NT2/D1 (cell line): ENCODE measurements around the gene FSIP1.

Source experiments
- DNase-seq: peaks from one replicate; pipeline ENCODE4 v3.0.0-alpha.2; 2011; ENCODE audit warnings: low read depth, low spot score
- H3K27me3 ChIP-seq: 2 replicates; pipeline ENCODE4 v1.6.0; 2011; ENCODE audit warnings: mild to moderate bottlenecking; ENCODE audit not compliant: insufficient read length, insufficient read depth
- H3K36me3 ChIP-seq: 2 replicates; pipeline ENCODE4 v1.6.1; 2011; ENCODE audit warnings: mild to moderate bottlenecking, low read length, mixed read lengths; ENCODE audit not compliant: insufficient read depth, insufficient read length
- H3K4me1 ChIP-seq: 2 replicates; pipeline ENCODE4 v1.5.1; 2011; ENCODE audit not compliant: insufficient read depth, insufficient read length
- H3K4me3 ChIP-seq: 2 replicates; pipeline ENCODE4 v1.5.1; 2011; ENCODE audit warnings: low read depth; ENCODE audit not compliant: insufficient read length
- H3K9ac ChIP-seq: 2 replicates; pipeline ENCODE4 v1.6.0; 2011; ENCODE audit warnings: low read depth; ENCODE audit not compliant: insufficient read length
- H3K9me3 ChIP-seq: 2 replicates; pipeline ENCODE4 v1.5.1; 2011; ENCODE audit warnings: mild to moderate bottlenecking, low read length; ENCODE audit not compliant: insufficient read depth
- SUZ12 ChIP-seq: IDR thresholded peaks from 2 replicates; pipeline ENCODE4 v1.6.1; 2011; ENCODE audit not compliant: insufficient read length, insufficient read depth; ENCODE audit errors: extremely low read depth
- YY1 ChIP-seq: IDR thresholded peaks from 2 replicates; pipeline ENCODE4 v1.6.1; 2011; ENCODE audit not compliant: insufficient read length, insufficient read depth
- ZNF274 ChIP-seq: IDR thresholded peaks from 2 replicates; pipeline ENCODE4 v1.6.1; 2011; ENCODE audit warnings: mild to moderate bottlenecking, low read depth, low read length

FSIP1 gene

DNA sequence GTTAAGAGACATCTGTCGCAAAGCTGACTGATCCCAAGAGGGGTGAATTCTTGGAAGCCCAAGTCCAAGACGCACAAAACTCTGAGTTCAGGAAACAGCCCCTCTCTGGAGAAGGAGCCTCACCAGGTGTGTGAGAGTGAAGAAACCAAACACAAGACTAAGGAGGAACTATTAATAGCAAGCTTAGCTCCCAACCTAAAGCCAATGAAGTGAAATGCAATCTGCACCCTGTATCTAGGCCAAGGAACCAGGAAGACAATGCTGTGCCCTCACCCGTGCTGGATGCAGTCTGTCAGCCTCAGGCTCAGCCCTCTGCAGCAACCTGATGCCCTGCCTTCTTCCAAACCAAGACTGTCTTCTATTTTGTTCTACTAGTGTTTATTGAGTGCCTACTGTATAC, 224.2 kb downstream of the FSIP1 start:
- no peak for DNase-seq
- Histone ChIP-seq H3K36me3 (no peaks in the 10 kb centered on the region), H3K9ac (no peak overlapping the region), H3K4me3 (no peak overlapping the region), H3K27me3 (no peaks in the 10 kb centered on the region), H3K9me3 (no peaks in the 10 kb centered on the region), H3K4me1 (no peaks in the 10 kb centered on the region)
- no peak for TF ChIP-seq YY1
- TF ChIP-seq SUZ12, result no peak
- TF ChIP-seq ZNF274, result no peak

DNA sequence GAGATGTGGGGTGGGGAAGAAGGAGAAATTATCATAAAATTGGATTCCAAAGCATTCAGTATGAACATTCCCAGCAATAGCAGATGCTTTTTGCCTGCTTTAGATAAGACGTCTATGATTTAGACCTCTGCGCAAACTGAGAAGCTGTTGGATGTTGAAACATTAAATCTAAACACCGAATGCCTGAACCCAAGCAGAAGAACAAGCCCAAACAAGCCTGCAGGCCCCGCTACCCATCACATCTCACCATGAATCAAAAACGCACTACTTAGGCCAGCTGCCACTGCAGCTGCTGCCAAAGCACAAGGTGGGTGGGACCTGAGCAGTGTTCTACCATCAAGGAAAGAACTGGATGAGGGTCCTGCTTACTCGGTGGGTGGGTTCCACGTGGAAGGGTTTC, 226.2 kb downstream of the FSIP1 start:
- no peak for DNase-seq
- H3K36me3 ChIP-seq, result no peaks in the 10 kb centered on the region
- H3K9me3 ChIP-seq, result no peaks in the 10 kb centered on the region
- no peak for TF ChIP-seq YY1
- no peak for TF ChIP-seq ZNF274
- no peak for TF ChIP-seq SUZ12
- H3K4me1 ChIP-seq, result no peaks in the 10 kb centered on the region
- no peak overlapping the region for H3K9ac ChIP-seq
- no peak overlapping the region for H3K4me3 ChIP-seq
- no peaks in the 10 kb centered on the region for H3K27me3 ChIP-seq

DNA sequence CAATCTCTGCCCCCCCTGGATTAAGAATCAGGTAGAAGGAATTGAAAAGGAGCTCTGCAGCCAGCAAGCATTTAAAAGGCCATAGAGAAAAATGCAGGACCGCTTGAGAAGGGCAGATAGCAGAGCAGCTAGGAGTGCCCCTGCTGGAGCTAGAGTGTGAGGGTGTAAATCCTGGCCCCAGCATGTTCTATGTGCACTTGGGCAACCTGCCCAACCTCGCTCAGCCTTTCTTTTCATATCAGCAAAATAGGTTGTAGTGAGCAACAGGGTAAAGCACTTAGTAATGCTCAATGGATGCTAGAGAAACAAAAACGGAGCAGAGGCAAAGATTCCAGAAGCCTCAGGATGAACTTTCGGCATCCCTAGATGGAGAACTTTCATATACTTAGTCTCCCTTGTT, 226.8 kb downstream of the FSIP1 start:
- no peak for DNase-seq
- no peaks in the 10 kb centered on the region for H3K27me3 ChIP-seq
- TF ChIP-seq YY1 (no peak), ZNF274 (no peak), SUZ12 (no peak)
- H3K9me3 ChIP-seq, result no peaks in the 10 kb centered on the region
- H3K4me1 ChIP-seq, result no peaks in the 10 kb centered on the region
- no peak overlapping the region for H3K4me3 ChIP-seq
- no peaks in the 10 kb centered on the region for H3K36me3 ChIP-seq
- no peak overlapping the region for H3K9ac ChIP-seq

DNA sequence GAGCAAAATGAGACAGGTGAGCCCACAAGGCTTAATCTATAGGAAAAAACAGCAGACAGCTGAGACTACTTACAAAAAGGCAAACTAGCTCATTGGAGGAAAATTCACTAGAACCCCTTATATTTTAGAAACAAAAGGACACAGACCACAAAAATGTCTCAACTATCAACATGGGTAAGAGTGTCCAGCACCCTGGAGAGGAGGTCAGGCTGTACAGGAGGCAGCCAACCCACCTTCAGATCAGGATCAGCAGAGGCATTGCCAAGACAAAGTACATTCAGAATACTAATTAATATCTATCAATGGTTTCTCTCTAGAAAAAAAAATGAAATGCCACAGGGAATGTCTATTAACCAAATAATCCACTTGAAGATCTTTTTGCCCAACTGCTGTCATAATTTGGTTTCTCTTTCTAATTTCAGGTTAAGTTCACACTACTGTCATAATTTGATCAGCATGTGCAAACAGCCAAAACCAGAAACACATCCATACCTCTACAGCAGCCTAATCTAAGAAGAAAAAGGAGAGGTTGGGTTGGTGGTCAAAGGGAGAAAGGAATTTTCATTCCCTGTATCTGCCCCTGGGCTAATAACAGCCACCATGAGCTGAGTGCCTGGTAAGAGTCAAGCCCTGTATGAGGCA, 227.8 kb downstream of the FSIP1 start:
- H3K4me1 ChIP-seq, result no peaks in the 10 kb centered on the region
- no peak for TF ChIP-seq SUZ12
- no peak for TF ChIP-seq ZNF274
- no peak for TF ChIP-seq YY1
- no peaks in the 10 kb centered on the region for H3K27me3 ChIP-seq
- no peaks in the 10 kb centered on the region for H3K9me3 ChIP-seq
- no peaks in the 10 kb centered on the region for H3K36me3 ChIP-seq
- H3K4me3 ChIP-seq, result no peak overlapping the region
- no peak overlapping the region for H3K9ac ChIP-seq
- no peak for DNase-seq

DNA sequence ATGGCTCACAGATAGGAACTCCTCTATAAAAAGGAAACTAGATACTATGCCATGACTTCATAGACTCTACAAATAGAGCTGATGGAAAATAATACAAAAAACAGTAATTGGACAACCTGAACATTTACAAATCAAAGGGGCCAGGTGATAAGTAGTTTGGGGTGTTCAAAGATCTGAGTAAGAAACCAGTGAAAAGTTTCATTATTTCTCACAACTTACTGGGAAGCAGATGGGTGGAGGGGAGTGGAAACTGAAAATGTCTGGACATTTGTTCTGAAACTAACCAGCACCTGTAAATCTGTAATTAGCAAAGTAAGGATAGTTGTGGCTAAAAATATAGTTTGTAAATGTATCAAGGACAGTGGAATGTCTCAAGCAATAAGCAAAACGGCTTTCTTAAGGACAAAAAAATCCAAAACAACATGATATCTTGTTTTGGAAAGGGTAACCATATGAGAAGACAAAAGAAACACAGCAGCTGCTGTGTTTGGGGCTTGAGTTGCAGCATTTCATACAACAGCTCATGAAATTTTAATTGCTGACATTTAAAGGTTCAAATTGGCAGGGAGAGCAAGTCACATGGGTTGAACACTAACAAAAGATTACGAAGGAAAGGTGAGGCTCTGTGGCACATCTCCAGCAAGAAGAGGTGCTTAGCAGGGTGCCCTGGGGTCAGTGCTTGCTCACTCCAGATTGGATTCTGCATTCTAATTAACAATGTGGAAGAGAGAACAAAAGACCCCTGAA, 228.5 kb downstream of the FSIP1 start:
- no peaks in the 10 kb centered on the region for H3K4me1 ChIP-seq
- no peak overlapping the region for H3K9ac ChIP-seq
- H3K4me3 ChIP-seq, result no peak overlapping the region
- no peaks in the 10 kb centered on the region for H3K27me3 ChIP-seq
- no peaks in the 10 kb centered on the region for H3K9me3 ChIP-seq
- no peak for DNase-seq
- no peaks in the 10 kb centered on the region for H3K36me3 ChIP-seq
- TF ChIP-seq ZNF274 (no peak), SUZ12 (no peak)

DNA sequence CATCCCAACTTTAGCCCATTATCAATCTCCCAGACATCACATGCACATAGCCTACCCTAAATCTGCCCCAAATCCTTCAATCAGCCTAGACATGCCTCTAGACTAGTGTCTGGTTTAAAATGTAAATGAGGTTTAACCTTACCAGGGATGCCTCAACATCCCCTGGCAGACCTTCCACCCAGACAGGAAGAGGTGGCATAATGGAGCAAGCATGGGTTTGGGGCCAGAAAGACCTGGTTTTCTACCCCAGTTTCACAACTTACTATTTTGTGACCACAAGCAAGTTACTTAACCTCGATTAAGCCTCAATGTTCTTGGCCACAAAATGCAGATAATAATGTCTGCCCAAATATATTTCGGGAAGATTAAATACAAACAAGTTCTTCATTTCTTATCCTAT, 230.1 kb downstream of the FSIP1 start:
- DNase-seq, result no peak
- TF ChIP-seq SUZ12, result no peak
- no peak for TF ChIP-seq YY1
- TF ChIP-seq ZNF274, result no peak
- Histone ChIP-seq H3K9me3 (no peaks in the 10 kb centered on the region), H3K4me3 (no peak overlapping the region), H3K27me3 (no peaks in the 10 kb centered on the region), H3K4me1 (no peaks in the 10 kb centered on the region), H3K36me3 (no peaks in the 10 kb centered on the region), H3K9ac (no peak overlapping the region)

DNA sequence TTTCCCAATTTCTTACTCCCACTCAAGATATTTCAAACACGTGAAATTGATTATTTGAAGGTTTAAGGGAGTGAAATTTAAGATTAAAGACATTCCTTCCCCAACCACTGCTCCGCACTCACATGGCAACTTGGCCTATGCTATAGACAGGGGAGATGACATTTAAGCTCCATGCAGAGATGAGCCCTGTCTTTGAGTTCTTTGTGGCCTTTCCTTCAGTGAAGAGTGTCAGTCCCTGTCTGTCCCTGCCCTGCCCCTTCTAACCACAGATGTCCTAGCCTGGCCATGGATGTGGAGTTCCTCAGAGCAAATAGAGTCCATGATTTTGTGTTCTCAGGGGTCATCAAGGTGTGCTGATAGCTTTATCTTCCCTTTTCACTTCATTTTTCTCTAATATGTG, 231.2 kb downstream of the FSIP1 start:
- no peak overlapping the region for H3K9ac ChIP-seq
- no peaks in the 10 kb centered on the region for H3K36me3 ChIP-seq
- TF ChIP-seq YY1 (no peak), ZNF274 (no peak), SUZ12 (no peak)
- H3K9me3 ChIP-seq, result no peaks in the 10 kb centered on the region
- no peaks in the 10 kb centered on the region for H3K4me1 ChIP-seq
- H3K27me3 ChIP-seq, result no peaks in the 10 kb centered on the region
- DNase-seq, result no peak
- no peak overlapping the region for H3K4me3 ChIP-seq
